Endothelial cell of umbilical vein (primary cell): ENCODE measurements around the gene FAM53B. TPM values are rescaled to one million over a fixed set of nuclear protein-coding genes. Genes with fewer than 3 reads are reported as not detected.

Source experiments
- BruUV-seq: library from RNA; stranded (reverse); fragments of 400-500 nt; replicated peaks from 2 replicates; lab custom pipeline; 2021; lab: Mats Ljungman, UMichigan
- CTCF ChIA-PET: fragments of 300-600, 350-600 bp; sonication (Branson Sonifier 250); formaldehyde crosslinking; loops from one replicate; lab custom pipeline; 2021; ENCODE audit warnings: antibody characterized with exemption, inconsistent platforms; lab: Charles Lee
- POLR2A ChIA-PET: fragments of 300-600, 350-600 bp; sonication (Branson Sonifier 250); formaldehyde crosslinking; loops from one replicate; lab custom pipeline; 2021; ENCODE audit warnings: antibody characterized with exemption, inconsistent platforms; lab: Charles Lee
- DNase-seq: peaks from one replicate; pipeline ENCODE4 v3.0.0-alpha.2; 2011; ENCODE audit warnings: low read depth, low spot score
- FAIRE-seq: peaks from 2 replicates; lab custom pipeline; 2011; peaks lifted over from hg19 to GRCh38; lab: Jason Lieb, UNC
- H2AFZ ChIP-seq: 2 replicates; pipeline ENCODE4 v1.6.0; 2012; ENCODE audit warnings: low read depth, low read length, control low read depth, inconsistent platforms
- H3K27ac ChIP-seq: 2 replicates; pipeline ENCODE4 v1.5.1; 2011; ENCODE audit warnings: low read depth, mild to moderate bottlenecking, control low read depth, low read length, moderate library complexity; ENCODE audit not compliant: insufficient read depth
- H3K27me3 ChIP-seq, 2 experiments: 2 replicates each; pipeline versions ENCODE4 v1.6.0 to v1.6.1; 2011; ENCODE audit warnings: low read length in 2 of 2, mixed read lengths in 1 of 2; ENCODE audit not compliant: control insufficient read depth in 2 of 2, insufficient read depth in 2 of 2
- H3K36me3 ChIP-seq, 2 experiments: 2 replicates in 1 of 2; 3 replicates in 1 of 2; pipeline ENCODE4 v1.5.1; 2011; ENCODE audit warnings: low read length in 2 of 2, mild to moderate bottlenecking in 1 of 2, moderate library complexity in 1 of 2; ENCODE audit not compliant: control insufficient read depth in 2 of 2, insufficient read depth in 2 of 2; ENCODE audit errors: extremely low read depth in 1 of 2
- H3K4me1 ChIP-seq: 3 replicates; pipeline ENCODE4 v1.5.1; 2011; ENCODE audit warnings: mild to moderate bottlenecking, low read length; ENCODE audit not compliant: control insufficient read depth, insufficient read depth; ENCODE audit errors: extremely low read depth
- H3K4me2 ChIP-seq: 2 replicates; pipeline ENCODE4 v1.6.1; 2011; ENCODE audit warnings: low read length, control low read depth, mixed read lengths; ENCODE audit not compliant: insufficient read depth
- H3K4me3 ChIP-seq, 3 experiments: fragments of 200-600 bp in 1 of 3; sonication (generic), shearing (Covaris generic) in 1 of 3; replicated peaks in 1 of 3; 2 replicates each; pipeline ENCODE4 v1.5.1; 2011 to 2016; ENCODE audit warnings: control low read depth in 3 of 3, low read length in 3 of 3, mild to moderate bottlenecking in 2 of 3, inconsistent platforms in 1 of 3, low read depth in 1 of 3, moderate library complexity in 1 of 3; ENCODE audit not compliant: insufficient read depth in 1 of 3
- H3K79me2 ChIP-seq: 2 replicates; pipeline ENCODE4 v1.6.0; 2012; ENCODE audit warnings: low read length, inconsistent platforms; ENCODE audit not compliant: control insufficient read depth, insufficient read depth
- H3K9ac ChIP-seq: replicated peaks from 2 replicates; pipeline ENCODE3; 2011; ENCODE audit warnings: low read length, control low read depth; ENCODE audit not compliant: insufficient read depth; ENCODE audit errors: extremely low read depth
- H3K9me1 ChIP-seq: replicated peaks from 3 replicates; pipeline ENCODE4 v1.6.0; 2011; ENCODE audit warnings: mild to moderate bottlenecking, low read length; ENCODE audit not compliant: control insufficient read depth, insufficient read depth; ENCODE audit errors: extremely low read depth
- H3K9me3 ChIP-seq: replicated peaks from 2 replicates; pipeline ENCODE4 v1.5.1; 2012; ENCODE audit warnings: low read length, inconsistent platforms; ENCODE audit not compliant: control insufficient read depth, insufficient read depth
- H4K20me1 ChIP-seq: replicated peaks from 2 replicates; pipeline ENCODE3; 2011; ENCODE audit warnings: mild to moderate bottlenecking, low read length; ENCODE audit not compliant: control insufficient read depth, insufficient read depth; ENCODE audit errors: extremely low read depth
- CTCF ChIP-seq, 2 donors: IDR thresholded peaks; 1 replicate in 1 of 2; 2 replicates in 1 of 2; pipeline ENCODE4 v1.5.1; 2011; ENCODE audit warnings: low read length in 2 of 2, mild to moderate bottlenecking in 2 of 2, moderate library complexity in 2 of 2, control low read depth in 1 of 2, inconsistent platforms in 1 of 2, low read depth in 1 of 2; ENCODE audit not compliant: insufficient read depth in 1 of 2; ENCODE audit errors: extremely low read depth in 1 of 2
- EZH2 ChIP-seq: IDR thresholded peaks from 2 replicates; pipeline ENCODE4 v1.6.1; 2012; ENCODE audit warnings: borderline replicate concordance, low read depth, mild to moderate bottlenecking, moderate library complexity, low read length, inconsistent platforms; ENCODE audit not compliant: severe bottlenecking
- FOS ChIP-seq: IDR thresholded peaks from 2 replicates; pipeline ENCODE4 v1.6.1; 2011; ENCODE audit warnings: mild to moderate bottlenecking, low read length, moderate library complexity, borderline replicate concordance; ENCODE audit not compliant: insufficient read depth
- GATA2 ChIP-seq: IDR thresholded peaks from 2 replicates; pipeline ENCODE4 v1.7.0; 2011; ENCODE audit warnings: low read depth, mild to moderate bottlenecking, moderate library complexity, mixed read lengths, low read length; ENCODE audit not compliant: insufficient read length, insufficient read depth
- JUN ChIP-seq: IDR thresholded peaks from 2 replicates; pipeline ENCODE4 v1.6.1; 2011; ENCODE audit warnings: borderline replicate concordance, low read depth; ENCODE audit not compliant: insufficient read length, insufficient read depth
- MAX ChIP-seq: IDR thresholded peaks from 2 replicates; pipeline ENCODE4 v1.6.1; 2011; ENCODE audit not compliant: insufficient read depth, insufficient read length
- MYC ChIP-seq: IDR thresholded peaks from one replicate; pipeline ENCODE4 v1.6.1; 2011; ENCODE audit warnings: mild to moderate bottlenecking, low read depth, low read length
- POLR2A ChIP-seq: IDR thresholded peaks from 2 replicates; pipeline ENCODE4 v1.6.1; 2012; ENCODE audit warnings: low read depth, mild to moderate bottlenecking, control low read depth, low read length
- POLR2AphosphoS5 ChIP-seq: IDR thresholded peaks from 2 replicates; pipeline ENCODE4 v1.6.1; 2012; ENCODE audit warnings: low read depth, mild to moderate bottlenecking, control low read depth, low read length, moderate library complexity; ENCODE audit not compliant: insufficient read depth
- dilution Hi-C: fragments of 300-500 bp; cut with MboI; formaldehyde crosslinking; loops from one replicate; pipeline ENCODE4 v1.15.0; 2019; ENCODE audit warnings: low sequenced_read_pairs; ENCODE audit not compliant: extremely low pct_ligation_motif_present
- intact Hi-C: fragments of 100-400 bp; cut with micrococcal nuclease; formaldehyde crosslinking; loops from one replicate; pipeline ENCODE4 v1.10.0; 2022
- polyA plus RNA-seq, 4 experiments: library from polyadenylated mRNA; depleted of rRNA in 3 of 4; stranded (reverse) in 3 of 4; unstranded in 1 of 4; fragments of >200 nt; gene quantifications; 2 replicates each; pipeline versions ENCODE4 v1.2.1 to v1.2.3, GENCODE V29; 2011 to 2012; ENCODE audit warnings: missing spikeins in 1 of 4
- total RNA-seq: library from RNA; stranded (reverse); gene quantifications from 2 replicates; pipeline ENCODE4 v1.2.3, GENCODE V29; 2021

FAM53B gene
- total and polyA plus RNA-seq, 2 donors (not counting 3 experiments of a cell fraction or from before 2014, with no cell fraction given), result 8.5 to 21.1 TPM

GRCh38 chr10:124708922-124709520 is 35.2 kb downstream of the FAM53B start:
- intact Hi-C loops (no loop called here), dilution Hi-C loops (no loop called here)
- Histone ChIP-seq H3K36me3 (peaks cover 0 to 3% of the 10 kb centered on the region in 2 experiments), H3K79me2 (peaks cover 4% of the 10 kb centered on the region), H3K9ac (no peak overlapping the region), H3K9me3 (no peaks in the 10 kb centered on the region), H4K20me1 (no peaks in the 10 kb centered on the region), H3K9me1 (no peaks in the 10 kb centered on the region), H3K27ac (no peak overlapping the region), H3K4me1 (peaks cover 12% of the 10 kb centered on the region), H3K4me2 (no peak overlapping the region), H2AFZ (no peak overlapping the region), H3K4me3 (no peak overlapping the region), H3K27me3 (no peaks in the 10 kb centered on the region)
- TF ChIP-seq POLR2AphosphoS5, result no peak
- TF ChIP-seq CTCF (IDR thresholded peaks at IDR 0.05; ENCODE audit: extremely low read depth in 1 of 2, insufficient read depth in 1 of 2, low read depth in 1 of 2, low read length in 2 of 2), result no peak
- TF ChIP-seq JUN, result no peak
- TF ChIP-seq MAX, result no peak
- no peak for TF ChIP-seq POLR2A
- no peak for TF ChIP-seq EZH2
- no peak for TF ChIP-seq GATA2
- TF ChIP-seq FOS, result no peak
- no peak for TF ChIP-seq MYC
- DNase-seq (no peak), FAIRE-seq (no peak)
- POLR2A ChIA-PET, result no interaction called here
- CTCF ChIA-PET, result interaction anchor here (2.2 to 6.2 kb wide), 2 partner anchors 8 to 33 kb away, joined by 9 to 61 read pairs; no protein-coding TSS in a partner anchor
- BruUV-seq, result no TSS peak
